Endothelial cell of umbilical vein (primary cell): Measurements from ENCODE around the gene GLDN. TPM values are rescaled to one million over a fixed set of nuclear protein-coding genes. Genes with fewer than 3 reads are reported as not detected.

Experiments
- BruUV-seq: library from RNA; stranded (reverse); fragments of 400-500 nt; replicated peaks from 2 replicates; lab custom pipeline; 2021; lab: Mats Ljungman, UMichigan
- CTCF ChIA-PET: fragments of 300-600, 350-600 bp; sonication (Branson Sonifier 250); formaldehyde crosslinking; loops from one replicate; lab custom pipeline; 2021; ENCODE audit warnings: antibody characterized with exemption, inconsistent platforms; lab: Charles Lee
- POLR2A ChIA-PET: fragments of 300-600, 350-600 bp; sonication (Branson Sonifier 250); formaldehyde crosslinking; loops from one replicate; lab custom pipeline; 2021; ENCODE audit warnings: antibody characterized with exemption, inconsistent platforms; lab: Charles Lee
- DNase-seq: peaks from one replicate; pipeline ENCODE4 v3.0.0-alpha.2; 2011; ENCODE audit warnings: low read depth, low spot score
- FAIRE-seq: peaks from 2 replicates; lab custom pipeline; 2011; peaks lifted over from hg19 to GRCh38; lab: Jason Lieb, UNC
- H2AFZ ChIP-seq: 2 replicates; pipeline ENCODE4 v1.6.0; 2012; ENCODE audit warnings: low read depth, low read length, control low read depth, inconsistent platforms
- H3K27ac ChIP-seq: 2 replicates; pipeline ENCODE4 v1.5.1; 2011; ENCODE audit warnings: low read depth, mild to moderate bottlenecking, control low read depth, low read length, moderate library complexity; ENCODE audit not compliant: insufficient read depth
- H3K27me3 ChIP-seq, 2 experiments: 2 replicates each; pipeline versions ENCODE4 v1.6.0 to v1.6.1; 2011; ENCODE audit warnings: low read length in 2 of 2, mixed read lengths in 1 of 2; ENCODE audit not compliant: control insufficient read depth in 2 of 2, insufficient read depth in 2 of 2
- H3K36me3 ChIP-seq, 2 experiments: 2 replicates in 1 of 2; 3 replicates in 1 of 2; pipeline ENCODE4 v1.5.1; 2011; ENCODE audit warnings: low read length in 2 of 2, mild to moderate bottlenecking in 1 of 2, moderate library complexity in 1 of 2; ENCODE audit not compliant: control insufficient read depth in 2 of 2, insufficient read depth in 2 of 2; ENCODE audit errors: extremely low read depth in 1 of 2
- H3K4me1 ChIP-seq: 3 replicates; pipeline ENCODE4 v1.5.1; 2011; ENCODE audit warnings: mild to moderate bottlenecking, low read length; ENCODE audit not compliant: control insufficient read depth, insufficient read depth; ENCODE audit errors: extremely low read depth
- H3K4me2 ChIP-seq: 2 replicates; pipeline ENCODE4 v1.6.1; 2011; ENCODE audit warnings: low read length, control low read depth, mixed read lengths; ENCODE audit not compliant: insufficient read depth
- H3K4me3 ChIP-seq, 3 experiments: fragments of 200-600 bp in 1 of 3; sonication (generic), shearing (Covaris generic) in 1 of 3; replicated peaks in 1 of 3; 2 replicates each; pipeline ENCODE4 v1.5.1; 2011 to 2016; ENCODE audit warnings: control low read depth in 3 of 3, low read length in 3 of 3, mild to moderate bottlenecking in 2 of 3, inconsistent platforms in 1 of 3, low read depth in 1 of 3, moderate library complexity in 1 of 3; ENCODE audit not compliant: insufficient read depth in 1 of 3
- H3K79me2 ChIP-seq: 2 replicates; pipeline ENCODE4 v1.6.0; 2012; ENCODE audit warnings: low read length, inconsistent platforms; ENCODE audit not compliant: control insufficient read depth, insufficient read depth
- H3K9ac ChIP-seq: replicated peaks from 2 replicates; pipeline ENCODE3; 2011; ENCODE audit warnings: low read length, control low read depth; ENCODE audit not compliant: insufficient read depth; ENCODE audit errors: extremely low read depth
- H3K9me1 ChIP-seq: replicated peaks from 3 replicates; pipeline ENCODE4 v1.6.0; 2011; ENCODE audit warnings: mild to moderate bottlenecking, low read length; ENCODE audit not compliant: control insufficient read depth, insufficient read depth; ENCODE audit errors: extremely low read depth
- H3K9me3 ChIP-seq: replicated peaks from 2 replicates; pipeline ENCODE4 v1.5.1; 2012; ENCODE audit warnings: low read length, inconsistent platforms; ENCODE audit not compliant: control insufficient read depth, insufficient read depth
- H4K20me1 ChIP-seq: replicated peaks from 2 replicates; pipeline ENCODE3; 2011; ENCODE audit warnings: mild to moderate bottlenecking, low read length; ENCODE audit not compliant: control insufficient read depth, insufficient read depth; ENCODE audit errors: extremely low read depth
- CTCF ChIP-seq, 2 donors: IDR thresholded peaks; 1 replicate in 1 of 2; 2 replicates in 1 of 2; pipeline ENCODE4 v1.5.1; 2011; ENCODE audit warnings: low read length in 2 of 2, mild to moderate bottlenecking in 2 of 2, moderate library complexity in 2 of 2, control low read depth in 1 of 2, inconsistent platforms in 1 of 2, low read depth in 1 of 2; ENCODE audit not compliant: insufficient read depth in 1 of 2; ENCODE audit errors: extremely low read depth in 1 of 2
- EZH2 ChIP-seq: IDR thresholded peaks from 2 replicates; pipeline ENCODE4 v1.6.1; 2012; ENCODE audit warnings: borderline replicate concordance, low read depth, mild to moderate bottlenecking, moderate library complexity, low read length, inconsistent platforms; ENCODE audit not compliant: severe bottlenecking
- FOS ChIP-seq: IDR thresholded peaks from 2 replicates; pipeline ENCODE4 v1.6.1; 2011; ENCODE audit warnings: mild to moderate bottlenecking, low read length, moderate library complexity, borderline replicate concordance; ENCODE audit not compliant: insufficient read depth
- GATA2 ChIP-seq: IDR thresholded peaks from 2 replicates; pipeline ENCODE4 v1.7.0; 2011; ENCODE audit warnings: low read depth, mild to moderate bottlenecking, moderate library complexity, mixed read lengths, low read length; ENCODE audit not compliant: insufficient read length, insufficient read depth
- JUN ChIP-seq: IDR thresholded peaks from 2 replicates; pipeline ENCODE4 v1.6.1; 2011; ENCODE audit warnings: borderline replicate concordance, low read depth; ENCODE audit not compliant: insufficient read length, insufficient read depth
- MAX ChIP-seq: IDR thresholded peaks from 2 replicates; pipeline ENCODE4 v1.6.1; 2011; ENCODE audit not compliant: insufficient read depth, insufficient read length
- MYC ChIP-seq: IDR thresholded peaks from one replicate; pipeline ENCODE4 v1.6.1; 2011; ENCODE audit warnings: mild to moderate bottlenecking, low read depth, low read length
- POLR2A ChIP-seq: IDR thresholded peaks from 2 replicates; pipeline ENCODE4 v1.6.1; 2012; ENCODE audit warnings: low read depth, mild to moderate bottlenecking, control low read depth, low read length
- POLR2AphosphoS5 ChIP-seq: IDR thresholded peaks from 2 replicates; pipeline ENCODE4 v1.6.1; 2012; ENCODE audit warnings: low read depth, mild to moderate bottlenecking, control low read depth, low read length, moderate library complexity; ENCODE audit not compliant: insufficient read depth
- dilution Hi-C: fragments of 300-500 bp; cut with MboI; formaldehyde crosslinking; loops from one replicate; pipeline ENCODE4 v1.15.0; 2019; ENCODE audit warnings: low sequenced_read_pairs; ENCODE audit not compliant: extremely low pct_ligation_motif_present
- intact Hi-C: fragments of 100-400 bp; cut with micrococcal nuclease; formaldehyde crosslinking; loops from one replicate; pipeline ENCODE4 v1.10.0; 2022
- polyA plus RNA-seq, 4 experiments: library from polyadenylated mRNA; depleted of rRNA in 3 of 4; stranded (reverse) in 3 of 4; unstranded in 1 of 4; fragments of >200 nt; gene quantifications; 2 replicates each; pipeline versions ENCODE4 v1.2.1 to v1.2.3, GENCODE V29; 2011 to 2012; ENCODE audit warnings: missing spikeins in 1 of 4
- total RNA-seq: library from RNA; stranded (reverse); gene quantifications from 2 replicates; pipeline ENCODE4 v1.2.3, GENCODE V29; 2021

The GLDN gene
- total and polyA plus RNA-seq, 2 donors (not counting 3 experiments of a cell fraction or from before 2014, with no cell fraction given) = not detected

- no peaks in the 10 kb centered on the region for H3K36me3 ChIP-seq
- H3K4me1 ChIP-seq = no peaks in the 10 kb centered on the region
- intact Hi-C loops = no loop called here
- no peak overlapping the region for H3K4me3 ChIP-seq
- no peaks in the 10 kb centered on the region for H4K20me1 ChIP-seq
- dilution Hi-C loops = no loop called here
- ChIA-PET CTCF (interaction anchor here (1.3 to 4.5 kb wide), 2 partner anchors 16 to 105 kb away, joined by 3 to 20 read pairs; no protein-coding TSS in a partner anchor), POLR2A (no interaction called here)
- no peak for FAIRE-seq
- TF ChIP-seq MYC = no peak
- TF ChIP-seq JUN = no peak
- no peak for TF ChIP-seq POLR2A
- TF ChIP-seq GATA2 = no peak
- no peak for TF ChIP-seq EZH2
- TF ChIP-seq CTCF (IDR thresholded peaks at IDR 0.05; ENCODE audit: extremely low read depth in 1 of 2, insufficient read depth in 1 of 2, low read depth in 1 of 2, low read length in 2 of 2) = no peak
- TF ChIP-seq MAX = no peak
- no peak for TF ChIP-seq FOS
- TF ChIP-seq POLR2AphosphoS5 = no peak
- H3K27ac ChIP-seq = no peak overlapping the region
- H3K4me2 ChIP-seq = no peak overlapping the region
- DNase-seq = no peak
- H3K79me2 ChIP-seq = no peaks in the 10 kb centered on the region
- H3K9me1 ChIP-seq = no peaks in the 10 kb centered on the region
- H3K27me3 ChIP-seq = peaks cover 25 to 42% of the 10 kb centered on the region in 2 experiments
- BruUV-seq = no TSS peak
- no peaks in the 10 kb centered on the region for H3K9me3 ChIP-seq
- H2AFZ ChIP-seq = no peak overlapping the region
- H3K9ac ChIP-seq = no peak overlapping the region
Measured at GRCh38 chr15:51386029-51386428, 44.6 kb downstream of the GLDN start.
